NT2/D1 (cell line): ENCODE measurements around the gene PRDM7.

Experiments
- DNase-seq: peaks from one replicate; pipeline ENCODE4 v3.0.0-alpha.2; 2011; ENCODE audit warnings: low read depth, low spot score
- H3K27me3 ChIP-seq: 2 replicates; pipeline ENCODE4 v1.6.0; 2011; ENCODE audit warnings: mild to moderate bottlenecking; ENCODE audit not compliant: insufficient read length, insufficient read depth
- H3K36me3 ChIP-seq: 2 replicates; pipeline ENCODE4 v1.6.1; 2011; ENCODE audit warnings: mild to moderate bottlenecking, low read length, mixed read lengths; ENCODE audit not compliant: insufficient read depth, insufficient read length
- H3K4me1 ChIP-seq: 2 replicates; pipeline ENCODE4 v1.5.1; 2011; ENCODE audit not compliant: insufficient read depth, insufficient read length
- H3K4me3 ChIP-seq: 2 replicates; pipeline ENCODE4 v1.5.1; 2011; ENCODE audit warnings: low read depth; ENCODE audit not compliant: insufficient read length
- H3K9ac ChIP-seq: 2 replicates; pipeline ENCODE4 v1.6.0; 2011; ENCODE audit warnings: low read depth; ENCODE audit not compliant: insufficient read length
- H3K9me3 ChIP-seq: 2 replicates; pipeline ENCODE4 v1.5.1; 2011; ENCODE audit warnings: mild to moderate bottlenecking, low read length; ENCODE audit not compliant: insufficient read depth
- SUZ12 ChIP-seq: IDR thresholded peaks from 2 replicates; pipeline ENCODE4 v1.6.1; 2011; ENCODE audit not compliant: insufficient read length, insufficient read depth; ENCODE audit errors: extremely low read depth
- YY1 ChIP-seq: IDR thresholded peaks from 2 replicates; pipeline ENCODE4 v1.6.1; 2011; ENCODE audit not compliant: insufficient read length, insufficient read depth
- ZNF274 ChIP-seq: IDR thresholded peaks from 2 replicates; pipeline ENCODE4 v1.6.1; 2011; ENCODE audit warnings: mild to moderate bottlenecking, low read depth, low read length

The PRDM7 gene

GRCh38 chr16:90007015-90007414 lies 70.1 kb downstream of the PRDM7 start:
- no peak overlapping the region for H3K4me3 ChIP-seq
- no peak for DNase-seq
- no peaks in the 10 kb centered on the region for H3K27me3 ChIP-seq
- H3K9ac ChIP-seq, result no peak overlapping the region
- H3K4me1 ChIP-seq, result peaks cover 21% of the 10 kb centered on the region
- H3K36me3 ChIP-seq, result peaks cover 25% of the 10 kb centered on the region
- H3K9me3 ChIP-seq, result no peaks in the 10 kb centered on the region
- TF ChIP-seq ZNF274 (no peak), YY1 (no peak), SUZ12 (no peak)
